Superior temporal gyrus (tissue), 1 donor: ENCODE data around the gene ALG12.
A peak's percentile ranks its signal among the peaks of the same experiment; 100 is the strongest.

Source experiments
- DNase-seq: peaks from one replicate; pipeline ENCODE4 v3.0.0-alpha.2; 2016; ENCODE audit errors: extremely low spot score

The ALG12 gene

DNA sequence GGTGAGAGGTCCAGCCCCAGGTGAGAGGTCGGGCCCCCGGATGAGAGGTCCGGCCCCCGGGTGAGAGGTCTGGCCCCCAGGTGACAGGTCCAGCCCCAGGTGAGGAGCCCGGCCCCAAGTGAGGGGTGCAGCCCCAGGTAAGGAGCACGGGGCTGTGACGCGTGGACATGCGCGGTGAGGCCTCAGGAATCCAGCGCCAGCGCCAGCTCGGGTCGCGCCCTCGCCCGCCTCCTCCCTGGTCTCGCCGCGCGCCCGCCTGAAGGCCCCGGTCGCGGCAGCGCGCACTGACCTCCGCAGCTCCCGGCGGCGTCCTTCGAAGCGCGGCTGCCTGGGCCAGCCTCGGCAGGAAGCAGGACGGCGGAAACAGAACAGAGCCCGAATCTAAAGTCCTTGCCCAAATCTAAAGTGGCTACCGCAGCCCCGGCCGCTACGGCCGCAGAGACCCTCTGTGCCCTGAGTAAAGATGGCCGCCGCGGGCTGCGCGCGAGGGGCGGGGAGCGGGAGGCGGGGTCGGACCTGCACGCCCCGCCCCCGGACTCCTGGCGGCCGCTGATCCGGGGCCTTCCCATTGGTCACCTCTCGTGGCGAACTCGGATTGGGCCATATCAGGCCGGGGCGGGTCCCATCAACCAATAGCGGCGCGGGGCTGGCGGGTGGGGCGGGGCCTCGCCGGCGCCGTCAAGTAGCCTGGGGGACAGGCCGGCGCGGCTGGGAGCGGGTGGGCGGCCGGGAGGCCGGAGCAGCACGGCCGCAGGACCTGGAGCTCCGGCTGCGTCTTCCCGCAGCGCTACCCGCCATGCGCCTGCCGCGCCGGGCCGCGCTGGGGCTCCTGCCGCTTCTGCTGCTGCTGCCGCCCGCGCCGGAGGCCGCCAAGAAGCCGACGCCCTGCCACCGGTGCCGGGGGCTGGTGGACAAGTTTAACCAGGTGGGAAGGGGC, at the start of gene ALG12, which contains the start of gene CRELD2:
Gene ALG12 (minus strand): TSS at position 465 of the 937 bp plus-strand sequence. CDS start 4,673 bp downstream, outside the sequence.
Gene CRELD2 (plus strand): TSS at position 661 of the 937 bp plus-strand sequence. CDS start 136 bp downstream, at position 797.
- peak; percentile 94 for DNase-seq

DNA sequence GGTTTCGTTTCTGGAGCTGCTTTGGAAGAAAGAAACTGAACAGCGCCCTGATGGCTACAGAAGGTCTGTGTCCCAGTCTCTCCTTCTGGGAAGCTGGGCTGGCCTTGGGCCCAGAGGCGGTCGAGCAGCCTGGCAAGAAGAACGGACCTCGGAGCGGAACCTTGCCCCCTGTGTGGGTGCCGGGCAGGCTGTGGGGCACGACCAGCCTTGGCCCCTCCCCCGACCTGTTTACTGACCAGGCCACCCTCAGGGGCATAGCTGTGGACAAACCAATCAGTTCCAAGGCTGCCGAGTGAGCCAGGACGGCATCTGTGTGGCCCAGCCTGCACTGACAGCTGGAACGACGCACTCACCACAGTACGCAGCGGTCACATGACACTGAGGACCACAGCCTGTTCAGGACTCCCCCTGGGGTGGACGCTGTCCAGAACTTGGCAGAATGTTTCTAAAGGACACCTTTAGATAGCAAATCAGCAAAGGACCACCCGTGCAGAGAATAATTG, 49.5 kb upstream of the ALG12 start:
- peak; percentile 63 for DNase-seq

DNA sequence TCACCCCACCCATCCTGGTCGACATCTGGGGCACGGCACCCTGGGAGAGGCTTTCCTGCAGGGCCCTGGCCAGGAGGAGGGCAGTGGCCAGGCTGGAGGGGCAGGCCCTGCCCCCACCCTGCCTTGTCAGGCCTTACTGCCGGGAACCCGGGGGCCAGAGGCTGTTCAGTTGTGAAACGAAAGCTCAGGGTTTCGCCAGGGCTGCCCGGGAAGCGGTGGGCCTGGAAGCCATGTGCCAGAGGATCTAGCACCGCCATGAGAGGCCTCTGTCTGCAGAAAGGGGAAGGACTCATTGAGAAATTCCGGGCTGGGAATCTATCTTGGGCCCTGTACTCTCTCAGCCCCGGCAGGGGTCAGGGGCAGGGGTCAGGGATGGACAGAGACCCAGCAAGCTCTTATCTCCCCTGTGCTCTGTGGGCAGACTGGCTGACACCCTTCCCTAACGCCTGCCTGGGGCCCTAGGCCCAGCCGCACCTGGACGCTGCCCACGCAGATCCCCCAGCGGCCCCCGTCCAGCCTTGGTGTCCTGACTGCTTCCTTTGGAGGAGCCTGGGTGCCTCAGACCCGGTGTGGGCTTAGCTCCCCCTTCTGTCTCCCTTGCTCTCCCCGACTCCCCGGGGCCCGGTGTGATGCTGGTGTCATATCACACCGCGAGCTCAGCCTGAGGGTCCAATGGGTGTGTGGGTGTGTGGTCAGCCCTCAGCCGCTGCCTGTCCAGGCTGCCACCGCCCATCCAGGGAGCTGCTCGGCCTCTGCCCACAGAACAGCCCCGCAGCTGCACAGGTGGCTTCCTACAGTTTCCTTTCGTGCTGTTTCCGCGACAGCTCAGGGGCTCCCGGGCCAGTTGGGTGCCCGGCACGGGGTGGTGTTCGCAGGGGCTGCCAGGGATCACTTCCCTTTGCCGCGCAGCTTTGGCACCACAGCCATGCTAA, 48.8 kb upstream of the ALG12 start:
- DNase-seq = no peak

- DNase-seq = no peak
Observed at GRCh38 chr22:49966041-49966773, 48.0 kb upstream of the ALG12 start.

DNA sequence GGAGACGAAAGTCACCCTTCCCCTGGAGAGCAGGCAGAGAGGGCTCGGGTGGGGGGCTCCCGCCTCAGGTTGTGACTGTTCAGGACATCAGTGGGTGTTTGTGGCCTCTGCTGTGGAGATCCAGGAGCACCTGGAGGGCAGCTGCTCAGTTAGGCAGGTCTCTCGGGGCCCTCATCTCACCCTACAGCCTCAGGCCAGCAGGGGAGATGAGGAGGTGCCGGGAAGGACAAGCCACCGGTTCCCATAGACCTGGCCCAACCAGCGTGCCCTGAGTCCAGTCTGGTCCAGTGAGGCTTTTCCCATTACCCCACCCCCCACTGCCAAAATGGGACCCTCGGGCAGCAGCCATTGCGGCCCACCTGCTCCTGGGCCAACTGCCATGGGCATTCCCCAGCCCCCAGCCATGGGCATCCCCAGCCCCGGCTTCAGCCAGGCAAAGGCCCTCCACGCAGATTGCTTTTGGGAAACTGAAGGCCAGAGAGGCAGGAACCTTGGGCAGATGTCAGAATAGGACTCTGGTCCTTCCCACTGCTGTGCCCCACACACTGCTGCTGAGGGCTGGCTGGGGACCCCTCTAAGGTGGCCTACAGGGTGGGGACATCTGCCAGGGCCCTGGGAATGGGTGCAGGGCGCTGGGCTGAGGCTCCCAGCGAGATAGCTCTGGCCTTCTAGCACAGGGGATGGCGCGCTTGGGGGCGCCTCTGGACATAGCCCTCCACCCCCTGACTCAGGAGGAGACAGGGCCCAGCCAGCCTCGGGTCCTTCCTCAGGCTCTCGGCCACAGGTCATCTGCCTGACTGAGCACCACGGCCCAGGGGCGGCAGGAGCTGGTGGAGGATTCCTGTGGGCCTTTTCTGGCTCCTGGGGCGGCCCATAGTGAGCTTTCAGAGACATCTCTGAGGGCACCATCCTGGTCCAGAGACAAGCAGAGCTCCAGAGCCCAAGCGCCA, 47.1 kb upstream of the ALG12 start:
- DNase-seq = no peak

- no peak for DNase-seq
Observed at GRCh38 chr22:49964136-49965090, 46.2 kb upstream of the ALG12 start.

- DNase-seq = no peak
Observed at GRCh38 chr22:49963647-49964026, 45.4 kb upstream of the ALG12 start.

GRCh38 chr22:49962751-49963646, 44.8 kb upstream of the ALG12 start:
- DNase-seq = no peak

GRCh38 chr22:49962012-49962750, 43.9 kb upstream of the ALG12 start:
- DNase-seq = peak; percentile 61

DNA sequence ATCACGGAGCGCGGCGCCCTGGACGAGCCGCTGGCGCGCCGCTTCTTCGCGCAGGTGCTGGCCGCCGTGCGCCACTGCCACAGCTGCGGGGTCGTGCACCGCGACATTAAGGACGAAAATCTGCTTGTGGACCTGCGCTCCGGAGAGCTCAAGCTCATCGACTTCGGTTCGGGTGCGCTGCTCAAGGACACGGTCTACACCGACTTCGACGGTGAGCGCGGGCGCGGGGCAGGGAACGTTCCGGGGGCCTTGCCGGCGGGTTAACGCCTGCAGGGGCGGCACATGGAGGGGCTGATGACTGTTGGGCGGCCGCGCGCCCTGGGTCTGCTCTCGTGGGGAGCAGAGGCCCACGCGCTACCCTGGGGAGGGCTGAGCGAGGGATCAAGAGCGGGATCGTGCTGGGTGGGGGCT, 43.4 kb upstream of the ALG12 start:
- DNase-seq = no peak

DNA sequence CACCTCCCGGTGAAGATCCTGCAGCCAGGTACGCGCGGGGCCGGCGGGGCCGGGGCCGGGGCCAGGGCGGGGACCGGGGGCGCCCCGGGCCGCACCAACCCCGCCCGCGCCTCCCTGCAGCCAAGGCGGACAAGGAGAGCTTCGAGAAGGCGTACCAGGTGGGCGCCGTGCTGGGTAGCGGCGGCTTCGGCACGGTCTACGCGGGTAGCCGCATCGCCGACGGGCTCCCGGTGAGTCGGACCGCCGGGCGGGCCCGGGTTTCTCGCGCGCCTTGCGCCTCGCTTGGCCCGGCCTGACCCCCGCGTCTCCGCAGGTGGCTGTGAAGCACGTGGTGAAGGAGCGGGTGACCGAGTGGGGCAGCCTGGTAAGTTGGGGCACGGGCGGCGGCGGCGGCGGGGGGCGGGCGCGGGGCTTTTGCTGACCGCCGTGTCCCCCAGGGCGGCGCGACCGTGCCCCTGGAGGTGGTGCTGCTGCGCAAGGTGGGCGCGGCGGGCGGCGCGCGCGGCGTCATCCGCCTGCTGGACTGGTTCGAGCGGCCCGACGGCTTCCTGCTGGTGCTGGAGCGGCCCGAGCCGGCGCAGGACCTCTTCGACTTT, 42.9 kb upstream of the ALG12 start:
- no peak for DNase-seq

- DNase-seq = peak; percentile 98
Observed at GRCh38 chr22:49960159-49961004, 42.1 kb upstream of the ALG12 start, which contains the start of gene PIM3. Gene PIM3, plus strand, starts transcription at chr22:49960772. Its CDS starts 176 bp downstream, at chr22:49960948.

- no peak for DNase-seq
Observed at GRCh38 chr22:49959782-49960158, 41.5 kb upstream of the ALG12 start.

- DNase-seq = no peak
Observed at GRCh38 chr22:49958931-49959781, 40.9 kb upstream of the ALG12 start.

DNA sequence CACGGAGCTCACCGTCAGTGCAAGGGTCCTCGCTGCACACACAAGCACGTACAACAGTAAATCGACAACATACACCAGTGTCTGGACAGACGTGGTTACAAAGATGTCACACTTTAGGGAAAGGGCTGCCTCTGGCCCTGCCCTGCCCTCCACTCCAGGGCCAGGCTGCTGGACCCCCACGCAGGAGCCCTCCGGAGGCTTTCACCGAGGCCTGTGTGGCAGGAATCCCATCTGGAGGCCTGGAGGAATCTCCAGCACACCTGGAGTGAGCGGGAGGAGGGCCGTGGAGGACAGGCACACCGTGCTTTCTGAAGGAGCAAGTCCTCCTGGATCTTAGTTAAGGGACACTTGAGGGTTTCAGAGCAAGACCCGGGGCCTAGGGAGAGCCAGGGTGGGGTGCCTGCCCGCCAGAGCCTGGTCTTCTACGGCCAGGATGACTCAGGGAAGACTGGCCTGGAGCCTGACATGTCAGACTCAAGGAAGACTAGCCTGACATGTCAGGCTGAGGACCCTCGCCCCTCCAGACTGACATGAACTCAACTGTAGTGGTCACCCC, 40.2 kb upstream of the ALG12 start:
- DNase-seq = no peak
